H1 (cell line): ENCODE data around the gene CRTC3. TPM values are rescaled to one million over a fixed set of nuclear protein-coding genes. Genes with fewer than 3 reads are reported as not detected.

Source experiments
- GABPA ChIP-seq: IDR thresholded peaks from 2 replicates; pipeline ENCODE4 v1.6.1; 2011; ENCODE audit warnings: mild to moderate bottlenecking, low read length, moderate library complexity, borderline replicate concordance; ENCODE audit not compliant: insufficient read depth
- polyA plus RNA-seq, 7 experiments: library from polyadenylated mRNA; depleted of rRNA in 3 of 7; stranded (reverse) in 5 of 7; unstranded in 2 of 7; fragments of >200 nt in 5 of 7; fragments of 200-250 nt in 2 of 7; gene quantifications; 1 replicate in 5 of 7; 2 replicates in 1 of 7; 4 replicates in 1 of 7; pipeline versions ENCODE4 v1.2.1 to v1.2.3, GENCODE V29; 2011 to 2013; ENCODE audit warnings: missing spikeins in 2 of 7, mixed read lengths in 2 of 7
- total RNA-seq: library from RNA; stranded (reverse); fragmentation: NEBNext Ultra II Directional; extraction: Animal tissue kit (Norgen Biotek cat#: 25700); gene quantifications from 2 replicates; pipeline ENCODE4 v1.2.1, GENCODE V29; 2021

The CRTC3 gene
- total and polyA plus RNA-seq, 2 of the 8 experiments (the other 6 are each of a cell fraction or from before 2014, with no cell fraction given): 5.0 to 5.3 TPM

DNA sequence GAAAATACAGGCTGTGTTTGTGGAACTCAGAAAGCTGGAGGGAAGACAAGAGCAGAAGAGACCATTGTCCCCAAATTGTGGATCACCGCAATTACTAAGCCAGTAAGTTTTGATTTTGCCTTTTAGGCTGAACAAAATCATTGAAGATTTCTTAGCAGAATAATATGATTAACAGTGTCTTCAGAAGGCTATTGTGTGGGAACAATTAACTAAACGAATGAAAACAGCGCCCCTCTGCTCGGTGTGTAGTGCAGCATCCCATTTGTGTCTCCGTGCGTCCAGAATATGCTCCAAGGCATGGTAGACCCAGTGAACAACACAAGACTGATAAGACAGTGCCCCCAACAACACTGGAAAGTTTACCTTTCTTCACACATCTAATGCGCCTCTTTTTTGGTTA, 71.2 kb downstream of the CRTC3 start (continued):
- TF ChIP-seq GABPA: no peak
